Measurements from ENCODE around the gene TDP1. TPM values are rescaled to one million over a fixed set of nuclear protein-coding genes. Genes with fewer than 3 reads are reported as not detected.

The TDP1 gene
- total RNA-seq: 7.5 and 11.0 TPM in 2 replicates

DNA sequence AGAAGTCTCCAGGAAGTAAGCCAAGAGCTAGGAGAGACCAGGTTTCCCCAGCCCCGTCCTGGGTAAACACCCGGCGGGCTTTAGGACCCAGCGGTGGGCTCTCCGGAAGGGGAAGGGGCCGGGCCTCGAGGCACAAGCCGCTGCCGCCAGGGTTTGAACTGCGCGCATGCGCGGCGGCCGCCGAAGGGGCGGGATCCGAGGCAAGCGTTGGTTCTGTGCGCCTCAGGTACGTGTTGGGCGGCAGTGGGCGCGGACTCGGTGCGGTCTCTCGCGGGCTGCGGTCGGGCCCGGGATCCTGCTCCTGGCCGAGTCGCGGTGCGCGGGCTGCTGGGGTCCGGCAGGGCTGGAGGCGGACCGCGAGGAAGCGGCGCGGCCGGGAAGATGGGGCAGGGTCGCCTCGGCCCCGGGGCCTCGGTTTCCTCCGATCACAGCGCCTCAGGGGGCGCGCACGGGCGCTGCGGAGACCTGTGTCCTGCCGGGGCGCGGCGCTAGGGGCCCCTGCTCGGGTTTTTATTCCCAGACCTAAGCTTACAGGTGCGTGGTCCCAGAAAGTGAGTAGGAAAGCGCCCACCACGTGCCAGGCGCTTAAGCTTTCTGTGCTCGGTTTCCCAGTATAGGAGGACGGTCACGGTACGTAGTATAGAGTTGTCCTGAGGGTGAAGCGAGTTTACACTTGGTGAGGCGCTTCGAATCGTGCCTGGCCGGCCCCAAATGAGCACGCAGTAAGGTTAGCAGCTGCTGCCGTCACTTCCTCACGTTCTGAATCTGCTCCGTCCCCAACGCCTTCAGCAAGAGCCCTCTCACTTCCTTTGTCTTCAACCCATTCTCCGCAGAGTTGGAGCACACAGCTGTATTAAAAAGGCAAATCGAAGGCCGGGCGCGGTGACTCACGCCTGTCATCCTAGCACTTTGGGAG lies at the start of gene TDP1:
TSS of gene TDP1 (plus strand) at position 183 of the 916 bp plus-strand sequence. CDS start 7,188 bp downstream, outside the sequence.

GRCh38 chr14:89954070-89955021 lies 1.4 kb upstream of the TDP1 start, which contains the start of gene EFCAB11:
Gene EFCAB11 (minus strand): TSS chr14:89954730. CDS start chr14:89954660, 70 bp downstream.

DNA sequence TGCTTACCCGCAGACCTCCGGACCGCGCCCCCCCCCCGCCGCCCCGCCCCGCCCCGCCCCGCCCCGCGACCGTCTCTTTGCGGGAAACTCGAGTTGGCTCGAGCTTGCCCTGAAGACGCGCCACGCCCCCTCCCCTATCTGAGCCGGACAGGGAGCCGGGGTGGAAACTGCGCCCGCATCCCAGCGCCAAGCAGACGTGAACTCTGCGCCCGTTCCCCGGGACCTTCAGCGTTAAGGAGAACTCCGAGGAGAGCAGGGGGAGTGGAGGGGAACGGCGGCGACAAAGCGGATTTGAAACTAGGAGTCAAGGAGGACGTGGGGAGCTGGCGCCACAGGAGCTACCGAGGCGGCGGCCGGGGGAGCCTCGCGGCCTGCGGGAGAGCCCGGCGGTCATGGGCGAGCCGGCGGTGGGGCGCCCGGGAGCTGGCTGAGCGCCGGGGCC lies 106.0 kb downstream of the TDP1 start, which contains the start of gene KCNK13:
TSS of gene KCNK13 (plus strand) at position 310 of the 442 bp plus-strand sequence. CDS start 212 bp downstream, outside the sequence.

Other genes starting within 250 kb of the TDP1 start
- gene EFCAB11, start 1.2 kb upstream of the TDP1 start, total RNA-seq: 1.8 and 5.5 TPM in 2 replicates
- gene KCNK13, start 106.1 kb downstream of the TDP1 start, total RNA-seq: 0.09 TPM in 1 of 2 replicates, not detected in the other

Data from smooth muscle cell of bladder (primary cell).